ENCODE results near the gene SPINK14.

The SPINK14 gene

GRCh38 chr5:148168246-148168645 is at the start of gene SPINK14:
Gene SPINK14 (plus strand): TSS chr5:148168546. CDS start chr5:148169733, 1,187 bp downstream.
- TF ChIP-seq CTCF (IDR thresholded peaks at IDR 0.05; ENCODE audit: extremely low read depth, insufficient read depth, missing control alignments): no peak
- in situ Hi-C loops (cut with MboI; ENCODE audit: low pct_unique_long_range_greater_than_20kb, low sequenced_read_pairs, unreplicated experiment): no loop called here
- no peak for DNase-seq (ENCODE audit: low spot score)

GRCh38 chr5:148120317-148120716 is 48.0 kb upstream of the SPINK14 start:
- DNase-seq (ENCODE audit: low spot score): no peak
- no peak for TF ChIP-seq CTCF (IDR thresholded peaks at IDR 0.05; ENCODE audit: extremely low read depth, insufficient read depth, missing control alignments)
- in situ Hi-C loops (cut with MboI; ENCODE audit: low pct_unique_long_range_greater_than_20kb, low sequenced_read_pairs, unreplicated experiment): no loop called here

GRCh38 chr5:148125641-148126040 is 42.7 kb upstream of the SPINK14 start:
- no peak for TF ChIP-seq CTCF (IDR thresholded peaks at IDR 0.05; ENCODE audit: extremely low read depth, insufficient read depth, missing control alignments)
- in situ Hi-C loops (cut with MboI; ENCODE audit: low pct_unique_long_range_greater_than_20kb, low sequenced_read_pairs, unreplicated experiment): no loop called here
- no peak for DNase-seq (ENCODE audit: low spot score)

GRCh38 chr5:148135091-148136048 is 33.0 kb upstream of the SPINK14 start:
- TF ChIP-seq CTCF (IDR thresholded peaks at IDR 0.05; ENCODE audit: extremely low read depth, insufficient read depth, missing control alignments): no peak
- in situ Hi-C loops (cut with MboI; ENCODE audit: low pct_unique_long_range_greater_than_20kb, low sequenced_read_pairs, unreplicated experiment): no loop called here
- DNase-seq (ENCODE audit: low spot score): no peak

GRCh38 chr5:148140846-148141245 is 27.5 kb upstream of the SPINK14 start:
- in situ Hi-C loops (cut with MboI; ENCODE audit: low pct_unique_long_range_greater_than_20kb, low sequenced_read_pairs, unreplicated experiment): no loop called here
- no peak for TF ChIP-seq CTCF (IDR thresholded peaks at IDR 0.05; ENCODE audit: extremely low read depth, insufficient read depth, missing control alignments)
- no peak for DNase-seq (ENCODE audit: low spot score)

- no peak for TF ChIP-seq CTCF (IDR thresholded peaks at IDR 0.05; ENCODE audit: extremely low read depth, insufficient read depth, missing control alignments)
- DNase-seq (ENCODE audit: low spot score): no peak
- in situ Hi-C loops (cut with MboI; ENCODE audit: low pct_unique_long_range_greater_than_20kb, low sequenced_read_pairs, unreplicated experiment): no loop called here
Observed at GRCh38 chr5:148141645-148142044, 26.7 kb upstream of the SPINK14 start.

Data from GM13977 (cell line).